HEK293T (cell line): ENCODE measurements around the gene RAD23B.

Experiments
- CTCF ChIA-PET: fragments of 350-600 bp; formaldehyde crosslinking; extraction: SDS; loops from one replicate; lab custom pipeline; 2021; ENCODE audit warnings: antibody characterized with exemption, inconsistent platforms; lab: Yijun Ruan, JAX
- POLR2A ChIA-PET: fragments of 350-600 bp; formaldehyde crosslinking; extraction: SDS; loops from one replicate; lab custom pipeline; 2020; ENCODE audit warnings: antibody characterized with exemption, inconsistent platforms; lab: Yijun Ruan, JAX
- DNase-seq: peaks from one replicate; pipeline ENCODE4 v3.0.0; 2012; ENCODE audit warnings: mixed read lengths; ENCODE audit errors: extremely low spot score
- ARNT ChIP-seq: fragments of 450-650 bp; IDR thresholded peaks from 2 replicates; pipeline ENCODE4 v1.6.1; 2017; ENCODE audit warnings: mild to moderate bottlenecking
- BHLHE40 ChIP-seq: fragments of 450-650 bp; IDR thresholded peaks from 2 replicates; pipeline ENCODE4 v1.6.1; 2016; ENCODE audit warnings: mild to moderate bottlenecking, moderate library complexity, borderline replicate concordance
- CTBP1 ChIP-seq: fragments of 450-650 bp; IDR thresholded peaks from 2 replicates; pipeline ENCODE4 v1.6.1; 2016; ENCODE audit warnings: borderline replicate concordance
- ELF4 ChIP-seq: fragments of 450-650 bp; IDR thresholded peaks from 2 replicates; pipeline ENCODE4 v1.6.1; 2017; ENCODE audit warnings: antibody characterized with exemption
- FOXA1 ChIP-seq: fragments of 450-650 bp; IDR thresholded peaks from 2 replicates; pipeline ENCODE4 v1.6.1; 2016; ENCODE audit warnings: mild to moderate bottlenecking
- FOXK2 ChIP-seq: fragments of 450-650 bp; IDR thresholded peaks from 2 replicates; pipeline ENCODE4 v1.6.1; 2016; ENCODE audit warnings: mild to moderate bottlenecking
- FOXM1 ChIP-seq: fragments of 450-650 bp; IDR thresholded peaks from 2 replicates; pipeline ENCODE4 v1.6.1; 2017; ENCODE audit warnings: mild to moderate bottlenecking, borderline replicate concordance
- HDGF ChIP-seq: fragments of 450-650 bp; IDR thresholded peaks from 2 replicates; pipeline ENCODE4 v1.6.1; 2017; ENCODE audit warnings: antibody characterized with exemption, borderline replicate concordance
- L3MBTL2 ChIP-seq: fragments of 450-650 bp; conservative IDR thresholded peaks from 2 replicates; pipeline ENCODE4 v1.6.1; 2016; ENCODE audit warnings: mild to moderate bottlenecking
- LEF1 ChIP-seq: fragments of 450-650 bp; IDR thresholded peaks from 2 replicates; pipeline ENCODE4 v1.6.1; 2017; ENCODE audit warnings: mild to moderate bottlenecking, borderline replicate concordance
- NFRKB ChIP-seq: fragments of 450-650 bp; IDR thresholded peaks from 2 replicates; pipeline ENCODE4 v1.6.1; 2016; ENCODE audit warnings: mild to moderate bottlenecking, moderate library complexity
- SP1 ChIP-seq: fragments of 450-650 bp; IDR thresholded peaks from 2 replicates; pipeline ENCODE4 v1.6.1; 2017
- SUZ12 ChIP-seq: fragments of 450-650 bp; IDR thresholded peaks from 2 replicates; pipeline ENCODE4 v1.6.1; 2016; ENCODE audit warnings: mild to moderate bottlenecking
- TARDBP ChIP-seq: fragments of 450-650 bp; IDR thresholded peaks from 2 replicates; pipeline ENCODE4 v1.6.1; 2016
- ZNF384 ChIP-seq: fragments of 450-650 bp; IDR thresholded peaks from 2 replicates; pipeline ENCODE4 v1.6.1; 2016
- TF ChIP-seq, protein P1 (sequence below): fragments of 450-650 bp; IDR thresholded peaks from 2 replicates; pipeline ENCODE4 v1.6.1; 2016

The RAD23B gene

DNA sequence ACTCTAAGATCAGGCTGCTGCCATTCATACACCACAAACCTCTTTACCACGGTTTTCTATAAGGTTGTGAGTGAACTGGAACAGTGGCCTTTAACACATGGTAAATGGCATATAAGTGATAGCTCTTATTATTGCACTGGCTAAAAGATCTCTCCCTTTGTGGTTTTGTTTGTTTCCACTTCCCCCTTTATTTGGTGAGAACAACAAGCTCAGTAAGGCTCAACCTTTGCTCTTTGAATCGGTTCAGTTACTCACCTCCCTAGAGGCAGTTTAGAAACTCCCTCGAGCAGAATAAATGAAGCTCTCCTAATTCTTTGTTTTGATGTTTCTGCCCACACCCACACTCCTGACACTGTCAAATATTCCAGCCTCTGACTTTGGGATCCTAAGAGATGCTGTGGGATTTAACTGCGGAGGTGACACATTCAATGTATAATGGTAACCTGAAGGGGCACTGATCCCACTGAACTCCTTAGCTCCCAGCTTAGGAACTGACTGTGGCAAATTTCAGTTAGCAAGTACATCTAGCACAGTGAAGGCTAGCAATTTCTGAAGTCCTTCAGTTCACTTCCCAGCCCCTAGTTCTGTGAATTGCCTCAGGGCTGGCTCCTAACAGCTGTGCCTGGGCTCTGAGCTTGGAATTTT is 22.5 kb upstream of the RAD23B start:
- POLR2A ChIA-PET = interaction anchor here (0.6 to 1.7 kb wide), 3 partner anchors 13 to 23 kb away, joined by 3 to 7 read pairs (median 3); no protein-coding TSS in a partner anchor

DNA sequence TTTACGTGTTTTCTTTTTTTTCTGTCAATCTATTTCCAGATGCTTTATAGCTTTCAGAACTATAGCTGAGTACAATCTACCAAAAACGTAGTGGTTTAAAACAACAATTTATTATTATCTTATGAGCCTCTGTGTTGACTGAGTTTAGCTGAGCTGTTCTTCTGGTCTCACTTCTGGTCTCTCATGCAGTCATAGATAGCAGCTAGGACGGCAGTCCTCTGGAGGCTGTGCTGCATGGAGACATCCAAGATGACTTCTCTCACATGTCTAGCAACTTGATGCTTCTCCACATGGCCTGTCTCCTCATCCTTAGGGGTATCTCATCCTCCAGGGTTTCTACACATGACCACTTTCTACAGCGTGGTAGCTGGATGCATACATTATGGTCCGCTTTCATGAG is 22.0 kb upstream of the RAD23B start:
- ChIA-PET POLR2A (interaction anchor here (0.6 to 1.7 kb wide), 3 partner anchors 13 to 23 kb away, joined by 3 to 7 read pairs (median 3); no protein-coding TSS in a partner anchor), CTCF (interaction anchor here (0.6 to 1.1 kb wide), 4 partner anchors 24 to 81 kb away, joined by 3 to 4 read pairs (median 4); no protein-coding TSS in a partner anchor)
- DNase-seq = no peak
- TF ChIP-seq CTBP1 = no peak

More for the DNA sequence above, 22.5 kb upstream of the RAD23B start:
- CTCF ChIA-PET = interaction anchor here (0.6 to 1.1 kb wide), 4 partner anchors 25 to 82 kb away, joined by 3 to 4 read pairs (median 4); no protein-coding TSS in a partner anchor
- no peak for TF ChIP-seq NFRKB
- TF ChIP-seq ARNT = no peak
- no peak for TF ChIP-seq FOXA1
- no peak for TF ChIP-seq L3MBTL2
- TF ChIP-seq FOXM1 = no peak
- TF ChIP-seq, protein P1, sequence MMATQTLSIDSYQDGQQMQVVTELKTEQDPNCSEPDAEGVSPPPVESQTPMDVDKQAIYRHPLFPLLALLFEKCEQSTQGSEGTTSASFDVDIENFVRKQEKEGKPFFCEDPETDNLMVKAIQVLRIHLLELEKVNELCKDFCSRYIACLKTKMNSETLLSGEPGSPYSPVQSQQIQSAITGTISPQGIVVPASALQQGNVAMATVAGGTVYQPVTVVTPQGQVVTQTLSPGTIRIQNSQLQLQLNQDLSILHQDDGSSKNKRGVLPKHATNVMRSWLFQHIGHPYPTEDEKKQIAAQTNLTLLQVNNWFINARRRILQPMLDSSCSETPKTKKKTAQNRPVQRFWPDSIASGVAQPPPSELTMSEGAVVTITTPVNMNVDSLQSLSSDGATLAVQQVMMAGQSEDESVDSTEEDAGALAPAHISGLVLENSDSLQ = no peak
- no peak for TF ChIP-seq LEF1
- no peak for TF ChIP-seq HDGF
- TF ChIP-seq SUZ12 = no peak
- TF ChIP-seq ELF4 = no peak
- no peak for DNase-seq

DNA sequence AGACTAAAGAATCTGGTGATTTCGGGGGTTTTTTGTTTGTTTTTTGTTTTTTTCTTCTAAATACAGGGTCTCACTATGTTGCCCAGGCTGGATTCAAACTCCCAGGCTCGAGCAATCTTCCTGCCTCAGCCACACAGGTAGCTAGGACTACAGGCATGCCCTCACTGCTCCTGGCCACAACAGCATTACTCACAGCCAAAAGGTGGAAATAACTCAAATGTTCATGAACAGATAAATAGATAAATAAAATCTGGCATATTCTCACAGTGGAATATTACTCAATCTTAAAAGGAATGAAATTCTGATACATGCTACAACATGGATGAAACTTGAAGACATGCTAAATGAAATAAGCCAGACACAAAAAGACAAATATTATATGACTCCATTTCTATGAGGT is 19.8 kb upstream of the RAD23B start:
- ChIA-PET POLR2A (no interaction called here), CTCF (no interaction called here)

DNA sequence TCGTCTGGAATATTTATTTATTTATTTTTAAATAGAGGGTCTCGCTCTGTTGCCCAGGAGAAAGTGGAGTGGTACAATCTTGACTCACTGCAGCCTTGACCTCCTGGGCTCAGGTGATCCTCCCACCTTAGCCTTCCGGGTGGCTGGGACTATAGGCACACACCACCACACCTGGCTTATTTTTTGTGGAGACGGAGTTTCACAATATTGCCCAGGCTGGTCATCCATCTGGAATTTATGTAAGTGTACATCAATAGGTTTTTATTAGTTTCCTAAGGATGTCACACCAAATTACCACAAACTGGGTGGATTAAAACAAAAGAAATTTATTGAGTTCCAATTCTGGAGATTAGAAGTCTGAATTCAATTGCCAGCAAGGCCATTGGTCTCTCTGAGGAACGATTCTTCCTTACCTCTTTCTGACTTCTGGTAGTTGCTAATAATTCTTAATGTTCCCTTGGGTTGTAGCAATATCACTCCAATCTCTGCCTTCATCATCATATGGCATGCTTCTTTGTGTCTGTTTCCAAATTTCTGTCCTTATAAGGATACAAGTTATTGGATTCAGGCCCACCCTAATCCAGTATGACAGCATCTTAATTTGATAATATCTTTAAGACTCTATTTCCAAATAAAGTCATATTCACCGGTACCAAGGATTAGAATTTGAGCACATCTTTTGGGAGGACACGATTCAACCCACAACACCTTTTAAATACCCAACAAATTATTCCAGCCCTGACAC is 16.3 kb upstream of the RAD23B start:
- no peak for TF ChIP-seq ZNF384
- TF ChIP-seq FOXK2 = no peak
- TF ChIP-seq, protein P1 = no peak
- no peak for TF ChIP-seq BHLHE40
- TF ChIP-seq FOXA1 = no peak
- DNase-seq = no peak
- ChIA-PET POLR2A (no interaction called here), CTCF (no interaction called here)

More for the DNA sequence above, 19.8 kb upstream of the RAD23B start:
- DNase-seq = no peak
- TF ChIP-seq TARDBP (no peak), SUZ12 (no peak), ARNT (no peak), FOXM1 (no peak), ZNF384 (no peak), NFRKB (no peak), CTBP1 (no peak), HDGF (no peak), L3MBTL2 (no peak), BHLHE40 (no peak), ELF4 (no peak), LEF1 (no peak), FOXA1 (no peak), FOXK2 (no peak), SP1 (no peak)
- TF ChIP-seq, protein P1 = no peak

DNA sequence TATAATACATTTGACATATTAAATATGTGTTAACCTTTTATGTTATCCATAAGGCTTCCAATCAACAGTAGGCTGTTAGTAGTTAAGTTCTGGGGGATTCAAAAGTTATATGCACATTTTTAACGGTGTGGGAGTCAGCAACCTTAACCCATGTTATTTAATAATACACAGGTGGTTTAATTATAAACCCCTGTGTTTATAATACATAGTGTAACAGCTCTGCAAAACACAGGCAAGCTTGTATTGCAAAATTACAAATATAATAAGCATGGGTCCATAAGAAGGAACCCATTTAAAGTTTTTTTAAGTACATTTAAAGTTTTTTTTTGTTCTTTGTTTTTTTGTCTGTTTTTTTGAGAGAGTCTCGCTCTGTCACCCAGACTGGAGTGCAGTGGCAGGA is 14.5 kb upstream of the RAD23B start:
- TF ChIP-seq ARNT (no peak), FOXK2 (no peak), NFRKB (no peak)
- no peak for DNase-seq
- ChIA-PET POLR2A (interaction anchor here (1.1 kb wide), 1 partner anchor 19 kb away, joined by 3 read pairs; no protein-coding TSS in a partner anchor), CTCF (no interaction called here)

DNA sequence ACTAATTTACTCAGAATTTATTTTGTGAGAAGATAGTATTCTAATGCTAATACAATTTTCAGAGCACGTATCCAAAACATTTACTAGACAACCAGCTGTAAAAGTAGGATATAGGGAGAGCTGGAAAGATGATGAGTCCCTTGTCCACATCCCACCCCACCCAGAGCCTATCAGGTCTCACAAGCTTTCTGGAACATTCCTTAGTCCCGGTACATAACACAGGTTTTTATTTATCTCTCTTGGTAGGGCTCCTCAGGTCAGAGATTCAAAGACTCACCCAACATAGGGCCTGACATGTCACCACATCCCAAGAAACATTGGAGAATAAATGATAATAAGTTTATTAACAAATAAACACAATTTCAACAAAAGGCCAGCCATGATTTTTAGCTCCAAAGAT is 13.8 kb upstream of the RAD23B start:
- no peak for DNase-seq
- ChIA-PET CTCF (no interaction called here), POLR2A (interaction anchor here (1.1 kb wide), 1 partner anchor 20 kb away, joined by 3 read pairs; no protein-coding TSS in a partner anchor)
- TF ChIP-seq TARDBP = no peak
- TF ChIP-seq FOXA1 = no peak
- no peak for TF ChIP-seq LEF1
- no peak for TF ChIP-seq SP1
- no peak for TF ChIP-seq FOXK2
- TF ChIP-seq L3MBTL2 = no peak
- TF ChIP-seq ELF4 = no peak
- TF ChIP-seq SUZ12 = no peak
- no peak for TF ChIP-seq ZNF384
- TF ChIP-seq CTBP1 = no peak
- no peak for TF ChIP-seq HDGF
- no peak for TF ChIP-seq FOXM1
- TF ChIP-seq, protein P1 = no peak
- TF ChIP-seq BHLHE40 = no peak
- TF ChIP-seq ARNT = no peak
- TF ChIP-seq NFRKB = no peak
